HL-60/S4 treated with retinoic acid at 250 ng/mL for 4 days and 3 days (cell line): ENCODE data around the gene IL9R.
"Not testable (repeated sequence)": the region's sequence is repeated elsewhere in the genome, so short reads cannot be mapped to it uniquely, and the experiment has no call there.

Experiments used
- in situ Hi-C: fragments of 300-500 bp; cut with MboI; formaldehyde crosslinking; loops from 2 replicates; pipeline ENCODE4 v1.7.0; 2022; ENCODE audit warnings: low sequenced_read_pairs

Gene IL9R

DNA sequence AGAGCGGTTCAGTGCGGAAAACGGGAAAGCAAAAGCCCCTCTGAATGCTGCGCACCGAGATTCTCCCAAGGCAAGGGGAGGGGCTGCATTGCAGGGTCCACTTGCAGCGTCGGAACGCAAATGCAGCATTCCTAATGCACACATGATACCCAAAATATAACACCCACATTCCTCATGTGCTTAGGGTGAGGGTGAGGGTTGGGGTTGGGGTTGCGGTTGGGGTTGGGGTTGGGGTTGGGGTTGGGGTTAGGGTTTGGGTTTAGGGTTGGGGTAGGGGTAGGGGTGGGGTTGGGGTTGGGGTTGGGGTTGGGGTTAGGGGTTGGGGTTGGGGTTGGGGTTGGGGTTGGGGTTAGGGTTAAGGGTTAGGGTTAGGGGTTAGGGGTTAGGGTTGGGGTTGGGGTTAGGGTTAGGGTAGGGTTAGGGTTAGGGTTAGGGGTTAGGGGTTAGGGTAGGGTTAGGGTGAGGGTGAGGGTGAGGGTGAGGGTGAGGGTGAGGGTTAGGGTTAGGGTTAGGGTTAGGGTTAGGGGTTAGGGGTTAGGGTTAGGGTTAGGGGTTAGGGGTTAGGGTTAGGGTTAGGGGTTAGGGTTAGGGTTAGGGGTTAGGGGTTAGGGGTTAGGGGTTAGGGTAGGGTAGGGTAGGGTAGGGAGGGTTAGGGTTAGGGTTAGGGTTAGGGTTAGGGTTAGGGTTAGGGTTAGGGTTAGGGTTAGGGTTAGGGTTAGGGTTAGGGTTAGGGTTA, 32.4 kb downstream of the IL9R start:
- in situ Hi-C loops = not testable (repeated sequence)

DNA sequence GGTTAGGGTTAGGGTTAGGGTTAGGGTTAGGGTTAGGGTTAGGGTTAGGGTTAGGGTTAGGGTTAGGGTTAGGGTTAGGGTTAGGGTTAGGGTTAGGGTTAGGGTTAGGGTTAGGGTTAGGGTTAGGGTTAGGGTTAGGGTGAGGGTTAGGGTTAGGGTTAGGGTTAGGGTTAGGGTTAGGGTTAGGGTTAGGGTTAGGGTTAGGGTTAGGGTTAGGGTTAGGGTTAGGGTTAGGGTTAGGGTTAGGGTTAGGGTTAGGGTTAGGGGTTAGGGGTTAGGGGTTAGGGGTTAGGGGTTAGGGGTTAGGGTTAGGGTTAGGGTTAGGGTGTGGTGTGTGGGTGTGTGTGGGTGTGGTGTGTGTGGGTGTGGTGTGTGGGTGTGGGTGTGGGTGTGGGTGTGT, 33.0 kb downstream of the IL9R start:
- in situ Hi-C loops = not testable (repeated sequence)
